GM12878 (cell line): Measurements from ENCODE around the gene GALNT9.

Experiments
- CHD2 ChIP-seq: IDR thresholded peaks from 2 replicates; pipeline ENCODE4 v1.6.1; 2011; ENCODE audit warnings: low read depth, low read length, improper control_type of control experiment, borderline replicate concordance
- E4F1 ChIP-seq: fragments of 450-650 bp; IDR thresholded peaks from 2 replicates; pipeline ENCODE4 v1.6.1; 2018; ENCODE audit warnings: borderline replicate concordance, mild to moderate bottlenecking; ENCODE audit not compliant: partially characterized antibody
- JUNB ChIP-seq: IDR thresholded peaks from 2 replicates; pipeline ENCODE4 v1.6.1; 2016; ENCODE audit warnings: antibody characterized with exemption, mild to moderate bottlenecking
- MXI1 ChIP-seq: fragments of 150-350 bp; IDR thresholded peaks from 2 replicates; pipeline ENCODE4 v1.6.1; 2011; ENCODE audit warnings: low read depth, mild to moderate bottlenecking, inconsistent platforms, low read length, improper control_type of control experiment
- NBN ChIP-seq: fragments of 450-650 bp; IDR thresholded peaks from 2 replicates; pipeline ENCODE4 v1.6.1; 2016
- POLR2AphosphoS2 ChIP-seq: IDR thresholded peaks from 2 replicates; pipeline ENCODE4 v1.6.1; 2011; ENCODE audit warnings: low read depth, mild to moderate bottlenecking, low read length, improper control_type of control experiment, moderate library complexity
- POLR2AphosphoS5 ChIP-seq: IDR thresholded peaks from 2 replicates; pipeline ENCODE4 v1.6.1; 2011; ENCODE audit warnings: mild to moderate bottlenecking, low read length, inconsistent platforms
- RELA ChIP-seq: fragments of 450-650 bp; IDR thresholded peaks from 2 replicates; pipeline ENCODE4 v1.8.0; 2014; ENCODE audit warnings: borderline replicate concordance; ENCODE audit not compliant: partially characterized antibody
- SKIL ChIP-seq: fragments of 450-650 bp; IDR thresholded peaks from 2 replicates; pipeline ENCODE4 v1.6.1; 2017; ENCODE audit warnings: mild to moderate bottlenecking, low read depth, inconsistent platforms; ENCODE audit not compliant: poor library complexity, severe bottlenecking
- USF2 ChIP-seq: IDR thresholded peaks from 2 replicates; pipeline ENCODE4 v1.6.1; 2011; ENCODE audit warnings: low read depth, low read length, improper control_type of control experiment, borderline replicate concordance
- ZNF274 ChIP-seq: IDR thresholded peaks from one replicate; pipeline ENCODE4 v1.8.0; 2011; ENCODE audit not compliant: insufficient read length, insufficient read depth

GRCh38 chr12:132227118-132227517 is 102.3 kb downstream of the GALNT9 start:
- TF ChIP-seq JUNB (no peak), NBN (no peak), ZNF274 (no peak), SKIL (no peak), E4F1 (no peak), POLR2AphosphoS2 (no peak), USF2 (no peak), RELA (no peak), CHD2 (no peak), MXI1 (no peak), POLR2AphosphoS5 (no peak)
